Measurements from ENCODE around the gene GALNT9. TPM values are rescaled to one million over a fixed set of nuclear protein-coding genes. Genes with fewer than 3 reads are reported as not detected.

GALNT9 gene
- total RNA-seq, 6 donors from 2014 or later = 0.26 TPM; not detected in 5

DNA sequence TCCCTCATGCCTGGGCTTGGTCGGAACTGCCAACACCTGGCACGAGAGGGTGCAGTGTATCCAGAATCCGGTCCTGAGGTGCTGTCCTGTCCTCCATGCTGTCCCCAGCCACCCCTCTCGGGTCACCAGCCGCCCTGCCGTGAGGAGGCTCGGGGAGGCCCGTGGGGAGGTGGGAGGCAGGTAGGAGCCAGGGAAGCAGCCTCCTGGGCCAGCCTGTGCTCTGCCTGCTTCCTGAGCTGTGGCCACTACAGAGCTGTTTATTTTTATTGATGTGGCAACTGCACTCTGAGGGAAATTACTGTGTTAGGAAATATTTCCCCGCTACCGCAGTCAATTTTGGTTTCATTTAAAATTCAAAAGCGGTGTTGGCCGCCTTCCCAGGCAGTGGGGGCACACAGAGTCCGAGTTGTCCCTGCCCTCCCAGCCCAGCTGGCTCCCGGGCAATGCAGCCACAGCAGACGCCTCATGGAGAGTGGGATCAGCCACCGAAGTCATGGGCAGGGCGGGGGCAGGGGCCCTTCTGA, 166.8 kb downstream of the GALNT9 start:
- H3K4me1 ChIP-seq = peaks cover 10 to 17% (median 14%) of the 10 kb centered on the region in 4 donors
- peak in 1 of 2 donors; percentile 77 for DNase-seq
- H3K9me3 ChIP-seq = no peaks in the 10 kb centered on the region
- peaks cover 0 to 10% (median 0%) of the 10 kb centered on the region in 4 donors for H3K36me3 ChIP-seq
- H3K27ac ChIP-seq = peak overlapping the region in 1 of 4 donors; percentile 50
- 16 to 22% methylated on average over 8 to 17 of the region's 17 CpGs for WGBS, 2 donors
- no peaks in the 10 kb centered on the region for H3K27me3 ChIP-seq
- peak overlapping the region in 2 of 4 donors; percentile 23 to 27 for H3K4me3 ChIP-seq
- TF ChIP-seq EP300 (IDR thresholded peaks at IDR 0.05) = no peak
- TF ChIP-seq, protein P1, sequence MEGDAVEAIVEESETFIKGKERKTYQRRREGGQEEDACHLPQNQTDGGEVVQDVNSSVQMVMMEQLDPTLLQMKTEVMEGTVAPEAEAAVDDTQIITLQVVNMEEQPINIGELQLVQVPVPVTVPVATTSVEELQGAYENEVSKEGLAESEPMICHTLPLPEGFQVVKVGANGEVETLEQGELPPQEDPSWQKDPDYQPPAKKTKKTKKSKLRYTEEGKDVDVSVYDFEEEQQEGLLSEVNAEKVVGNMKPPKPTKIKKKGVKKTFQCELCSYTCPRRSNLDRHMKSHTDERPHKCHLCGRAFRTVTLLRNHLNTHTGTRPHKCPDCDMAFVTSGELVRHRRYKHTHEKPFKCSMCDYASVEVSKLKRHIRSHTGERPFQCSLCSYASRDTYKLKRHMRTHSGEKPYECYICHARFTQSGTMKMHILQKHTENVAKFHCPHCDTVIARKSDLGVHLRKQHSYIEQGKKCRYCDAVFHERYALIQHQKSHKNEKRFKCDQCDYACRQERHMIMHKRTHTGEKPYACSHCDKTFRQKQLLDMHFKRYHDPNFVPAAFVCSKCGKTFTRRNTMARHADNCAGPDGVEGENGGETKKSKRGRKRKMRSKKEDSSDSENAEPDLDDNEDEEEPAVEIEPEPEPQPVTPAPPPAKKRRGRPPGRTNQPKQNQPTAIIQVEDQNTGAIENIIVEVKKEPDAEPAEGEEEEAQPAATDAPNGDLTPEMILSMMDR (IDR thresholded peaks at IDR 0.05) = no peak
- peak; percentile 56 to 59 for ATAC-seq (ENCODE audit: low FRiP score in 2 of 2)

DNA sequence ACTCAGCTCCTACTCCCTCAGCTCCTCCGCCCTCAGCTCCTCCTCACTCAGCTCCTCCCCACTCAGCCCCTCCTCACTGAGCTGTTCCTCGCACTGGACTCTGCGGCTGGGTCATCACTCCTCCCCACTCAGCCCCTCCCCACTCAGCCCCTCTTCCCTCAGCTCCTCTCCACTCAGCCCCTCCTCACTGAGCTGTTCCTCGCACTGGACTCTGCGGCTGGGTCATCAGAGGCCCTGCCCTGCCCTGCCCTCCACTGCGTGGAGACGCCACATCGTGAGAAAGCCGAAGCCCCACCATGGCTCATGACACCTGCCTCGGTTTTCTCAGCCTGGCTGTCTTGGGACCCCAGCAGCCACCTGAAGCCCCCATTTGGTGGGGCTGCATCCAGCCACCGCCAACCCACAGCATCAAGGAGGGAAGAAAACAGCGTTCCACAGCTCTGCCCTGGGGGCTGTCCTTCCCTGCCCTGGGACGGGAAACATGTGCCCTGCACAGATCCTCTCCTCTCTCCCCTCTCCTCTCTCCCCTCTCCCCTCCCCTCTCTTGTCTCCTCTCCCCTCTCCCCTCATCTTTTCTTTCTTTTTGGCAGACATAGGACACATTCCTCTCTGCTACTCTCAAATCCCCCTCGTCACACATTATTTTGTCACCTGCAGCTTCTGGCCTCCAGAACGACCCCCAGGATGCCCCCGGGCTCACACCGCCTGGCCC, 167.4 kb downstream of the GALNT9 start:
- peak in 1 of 2 donors; percentile 17 for ATAC-seq (ENCODE audit: low FRiP score in 2 of 2)
- peaks cover 10 to 17% (median 14%) of the 10 kb centered on the region in 4 donors for H3K4me1 ChIP-seq
- peaks cover 0 to 15% (median 0%) of the 10 kb centered on the region in 4 donors for H3K36me3 ChIP-seq
- no peaks in the 10 kb centered on the region for H3K27me3 ChIP-seq
- 54 to 57% methylated on average over 17 of the region's 17 CpGs for WGBS, 2 donors
- H3K27ac ChIP-seq = peak overlapping the region in 1 of 4 donors; percentile 50
- TF ChIP-seq POLR2AphosphoS5 (IDR thresholded peaks at IDR 0.05) = no peak
- TF ChIP-seq, protein P1 (IDR thresholded peaks at IDR 0.05) = no peak
- no peak for TF ChIP-seq POLR2A (IDR thresholded peaks at IDR 0.05)
- TF ChIP-seq EP300 (IDR thresholded peaks at IDR 0.05) = no peak
- H3K4me3 ChIP-seq = peak overlapping the region in 2 of 4 donors; percentile 23 to 27
- DNase-seq = no peak
- H3K9me3 ChIP-seq = no peaks in the 10 kb centered on the region

DNA sequence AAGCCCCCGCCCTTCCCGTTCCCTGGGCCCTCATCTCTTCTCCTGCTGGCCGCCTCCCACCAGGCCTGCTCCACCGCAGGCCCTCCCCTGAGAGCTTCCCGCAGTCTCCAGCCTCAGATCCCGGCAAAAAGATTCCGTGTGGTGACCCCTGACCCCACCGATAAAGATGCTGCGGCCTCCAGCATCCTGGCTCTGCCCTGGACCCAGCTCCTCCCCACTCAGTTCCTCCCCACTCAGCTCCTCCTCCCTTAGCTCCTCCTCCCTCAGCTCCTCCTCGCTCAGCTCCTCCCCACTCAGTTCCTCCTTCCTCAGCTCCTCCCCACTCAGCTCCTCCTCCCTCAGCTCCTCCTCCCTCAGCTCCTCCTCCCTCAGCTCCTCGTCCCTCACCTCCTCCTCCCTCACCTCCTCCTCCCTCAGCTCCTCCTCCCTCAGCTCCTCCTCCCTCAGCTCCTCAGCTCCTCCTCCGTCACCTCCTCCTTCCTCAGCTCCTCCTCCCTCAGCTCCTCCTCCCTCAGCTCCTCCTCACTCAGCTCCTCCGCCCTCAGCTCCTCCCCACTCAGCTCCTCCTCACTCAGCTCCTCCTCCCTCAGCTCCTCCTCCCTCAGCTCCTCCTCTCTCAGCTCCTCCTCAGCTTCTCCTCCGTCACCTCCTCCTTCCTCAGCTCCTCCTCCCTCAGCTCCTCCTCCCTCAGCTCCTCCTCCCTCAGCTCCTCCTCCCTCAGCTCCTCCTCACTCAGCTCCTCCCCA, 168.2 kb downstream of the GALNT9 start:
- no peak for DNase-seq
- Histone ChIP-seq H3K27ac (no peak overlapping the region), H3K36me3 (peaks cover 0 to 18% (median 0%) of the 10 kb centered on the region in 4 donors), H3K4me1 (peaks cover 10 to 17% (median 14%) of the 10 kb centered on the region in 4 donors), H3K9me3 (no peaks in the 10 kb centered on the region), H3K27me3 (no peaks in the 10 kb centered on the region), H3K4me3 (no peak overlapping the region)
- WGBS, 2 donors = 42 to 64% methylated on average over 9 to 14 of the region's 14 CpGs
- TF ChIP-seq POLR2A (IDR thresholded peaks at IDR 0.05) (no peak), POLR2AphosphoS5 (IDR thresholded peaks at IDR 0.05) (no peak), EP300 (IDR thresholded peaks at IDR 0.05) (no peak)
- TF ChIP-seq, protein P1 (IDR thresholded peaks at IDR 0.05) = no peak
- no peak for ATAC-seq (ENCODE audit: low FRiP score in 2 of 2)

GRCh38 chr12:132160601-132161035, 168.8 kb downstream of the GALNT9 start:
- Histone ChIP-seq H3K4me1 (peaks cover 10 to 17% (median 14%) of the 10 kb centered on the region in 4 donors), H3K4me3 (no peak overlapping the region), H3K36me3 (peaks cover 0 to 18% (median 0%) of the 10 kb centered on the region in 4 donors), H3K27me3 (no peaks in the 10 kb centered on the region), H3K27ac (no peak overlapping the region), H3K9me3 (no peaks in the 10 kb centered on the region)
- DNase-seq (no peak), ATAC-seq (ENCODE audit: low FRiP score in 2 of 2) (no peak)
- WGBS, 2 donors = 72 to 83% methylated on average over 10 to 12 of the region's 15 CpGs
- TF ChIP-seq POLR2A (IDR thresholded peaks at IDR 0.05) (no peak), EP300 (IDR thresholded peaks at IDR 0.05) (no peak), POLR2AphosphoS5 (IDR thresholded peaks at IDR 0.05) (no peak)

- Histone ChIP-seq H3K4me3 (no peak overlapping the region), H3K9me3 (no peaks in the 10 kb centered on the region), H3K27ac (no peak overlapping the region), H3K27me3 (no peaks in the 10 kb centered on the region), H3K4me1 (peaks cover 10 to 17% (median 14%) of the 10 kb centered on the region in 4 donors), H3K36me3 (peaks cover 0 to 18% (median 0%) of the 10 kb centered on the region in 4 donors)
- DNase-seq = peak in 1 of 2 donors; percentile 78
- no peak for TF ChIP-seq POLR2A (IDR thresholded peaks at IDR 0.05)
- no peak for TF ChIP-seq POLR2AphosphoS5 (IDR thresholded peaks at IDR 0.05)
- TF ChIP-seq, protein P1 (IDR thresholded peaks at IDR 0.05) = no peak
- TF ChIP-seq EP300 (IDR thresholded peaks at IDR 0.05) = no peak
- ATAC-seq (ENCODE audit: low FRiP score in 2 of 2) = no peak
- 78 to 80% methylated on average over 16 of the region's 16 CpGs for WGBS, 2 donors
Observed at GRCh38 chr12:132160016-132160415, 169.4 kb downstream of the GALNT9 start.
